ENCODE results near the gene MAN1A2. TPM values are rescaled to one million over a fixed set of nuclear protein-coding genes. Genes with fewer than 3 reads are reported as not detected.

Gene MAN1A2
- polyA plus RNA-seq, 3 donors, result 4.0 to 10.5 (median 7.2) TPM

DNA sequence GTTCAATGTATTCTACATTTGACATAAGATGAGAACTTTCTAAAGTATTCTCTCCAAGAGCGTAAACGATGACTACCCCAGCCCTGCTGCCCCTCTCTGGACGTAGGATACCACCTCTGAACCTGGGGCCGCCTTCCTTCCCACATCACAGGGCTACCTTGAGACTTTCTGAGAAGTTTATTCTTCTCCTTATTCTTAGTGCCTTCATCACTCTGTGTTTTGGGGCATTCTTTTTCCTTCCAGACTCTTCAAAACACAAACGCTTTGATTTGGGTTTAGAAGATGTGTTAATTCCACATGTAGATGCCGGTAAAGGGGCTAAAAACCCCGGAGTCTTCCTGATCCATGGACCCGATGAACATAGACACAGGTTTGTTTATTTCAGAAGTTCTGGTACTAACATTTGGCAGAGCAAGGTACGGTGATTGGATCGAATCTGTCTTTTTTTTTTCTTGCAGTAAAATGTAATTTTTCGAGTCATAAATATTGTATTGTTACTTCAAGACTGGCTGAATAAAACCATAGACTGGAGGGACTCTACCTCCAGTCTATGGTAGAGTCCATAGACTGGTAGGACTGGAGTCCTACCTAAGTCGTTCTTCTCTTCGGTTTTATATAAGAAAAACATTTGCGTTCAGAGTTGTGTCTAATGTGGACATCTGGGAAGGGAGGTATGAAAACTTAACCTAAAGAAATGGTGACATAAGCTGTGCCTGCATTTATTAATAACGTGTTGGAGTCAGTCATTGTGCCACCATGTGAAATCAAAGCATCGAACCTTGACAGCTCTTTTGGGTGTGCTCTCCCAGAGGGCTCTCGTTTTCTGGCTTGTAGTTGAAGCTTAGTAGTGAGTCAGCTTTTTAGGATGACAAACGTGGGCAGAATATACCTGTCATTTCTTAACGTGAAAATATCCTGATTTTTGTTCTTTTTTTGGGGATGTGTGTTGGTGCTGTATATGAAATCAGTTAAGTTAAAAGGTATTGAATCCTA lies 1.2 kb downstream of the MAN1A2 start:
- Histone ChIP-seq H3K4me3 (replicated peaks in 1 of 3; ENCODE audit: low read depth in 2 of 3, low read length in 3 of 3) (peak overlapping the region; percentile 79 to 90 (median 84)), H3K9me3 (replicated peaks in 1 of 2; ENCODE audit: control insufficient read depth in 1 of 2, insufficient read depth in 1 of 2, low read length in 2 of 2) (no peaks in the 10 kb centered on the region), H3K4me2 (replicated peaks; ENCODE audit: extremely low read depth, low read length, poor library complexity, severe bottlenecking) (peak overlapping the region; percentile 79), H3K27me3 (ENCODE audit: control insufficient read depth in 2 of 2, insufficient read depth in 2 of 2, low read length in 2 of 2) (no peaks in the 10 kb centered on the region), H3K36me3 (replicated peaks in 1 of 2; ENCODE audit: control insufficient read depth in 1 of 2, insufficient read depth in 2 of 2, low read length in 2 of 2) (no peaks in the 10 kb centered on the region), H4K20me1 (ENCODE audit: insufficient read depth, low read length) (peaks cover 21% of the 10 kb centered on the region), H2AFZ (ENCODE audit: insufficient read depth, low read depth, low read length, poor library complexity, severe bottlenecking) (peak overlapping the region; percentile 92), H3K9ac (ENCODE audit: insufficient read depth, low read length, poor library complexity, severe bottlenecking) (peak overlapping the region; percentile 89), H3K4me1 (ENCODE audit: control insufficient read depth in 1 of 2, insufficient read depth in 2 of 2, low read length in 2 of 2) (peaks cover 33 to 50% of the 10 kb centered on the region in 2 donors), H3K79me2 (ENCODE audit: insufficient read depth, low read length) (peaks cover 71% of the 10 kb centered on the region), H3K27ac (ENCODE audit: low read depth in 1 of 2, low read length in 2 of 2) (peak overlapping the region in 1 of 2 donors; percentile 90)
- H3K27me3 Mint-ChIP-seq (ENCODE audit: low read depth in 3 of 3), result peaks cover 0 to 4% (median 0%) of the 10 kb centered on the region in 3 donors
- WGBS (ENCODE audit: insufficient coverage), result 11% methylated on average over 13 of the region's 19 CpGs
- peak overlapping the region in 4 of 7 donors; percentile 77 to 90 (median 88) for H3K27ac Mint-ChIP-seq
- no peak for TF ChIP-seq CTCF (IDR thresholded peaks at IDR 0.05)
- no peaks in the 10 kb centered on the region for H3K36me3 Mint-ChIP-seq
- no peaks in the 10 kb centered on the region for H3K9me3 Mint-ChIP-seq
- DNase-seq, result peak in 1 of 3 donors; percentile 15
- intact Hi-C loops (cut with micrococcal nuclease), result loop anchor here in 1 of 2 donors (5.0 kb wide), 1 partner anchor 246 kb away; the partner anchor contains the start of gene TRIM45
- peaks cover 59% of the 10 kb centered on the region for H3K4me1 Mint-ChIP-seq
- peak overlapping the region; percentile 96 to 98 for H3K4me3 Mint-ChIP-seq

DNA sequence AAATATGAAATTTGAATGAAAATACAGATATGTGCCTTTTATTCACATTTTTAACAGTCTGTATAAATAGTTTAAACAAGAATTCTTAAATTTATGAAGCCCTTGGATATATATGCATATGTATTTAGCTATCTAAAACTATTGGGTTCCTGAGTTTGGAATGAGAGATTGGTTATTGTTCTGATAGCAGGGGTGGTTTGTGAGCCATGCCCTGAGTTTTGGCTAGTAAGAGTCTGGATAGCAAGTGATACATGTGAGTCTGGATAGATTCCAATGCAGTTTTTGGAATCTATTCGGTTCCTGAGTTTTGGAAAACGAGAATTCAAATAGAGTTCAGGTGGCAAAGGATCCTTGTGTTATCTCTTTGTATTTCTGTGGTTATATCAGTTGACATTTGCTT lies 2.8 kb downstream of the MAN1A2 start:
- no peaks in the 10 kb centered on the region for H3K9me3 Mint-ChIP-seq
- Histone ChIP-seq H3K4me3 (replicated peaks in 1 of 3; ENCODE audit: low read depth in 2 of 3, low read length in 3 of 3) (peak overlapping the region in 1 of 3 experiments; percentile 3), H4K20me1 (ENCODE audit: insufficient read depth, low read length) (peaks cover 32% of the 10 kb centered on the region), H3K9me3 (replicated peaks in 1 of 2; ENCODE audit: control insufficient read depth in 1 of 2, insufficient read depth in 1 of 2, low read length in 2 of 2) (no peaks in the 10 kb centered on the region), H3K4me1 (ENCODE audit: control insufficient read depth in 1 of 2, insufficient read depth in 2 of 2, low read length in 2 of 2) (peaks cover 33 to 52% of the 10 kb centered on the region in 2 donors), H3K9ac (ENCODE audit: insufficient read depth, low read length, poor library complexity, severe bottlenecking) (no peak overlapping the region), H2AFZ (ENCODE audit: insufficient read depth, low read depth, low read length, poor library complexity, severe bottlenecking) (no peak overlapping the region), H3K36me3 (replicated peaks in 1 of 2; ENCODE audit: control insufficient read depth in 1 of 2, insufficient read depth in 2 of 2, low read length in 2 of 2) (no peaks in the 10 kb centered on the region), H3K27ac (ENCODE audit: low read depth in 1 of 2, low read length in 2 of 2) (no peak overlapping the region), H3K27me3 (ENCODE audit: control insufficient read depth in 2 of 2, insufficient read depth in 2 of 2, low read length in 2 of 2) (no peaks in the 10 kb centered on the region), H3K4me2 (replicated peaks; ENCODE audit: extremely low read depth, low read length, poor library complexity, severe bottlenecking) (peak overlapping the region; percentile 79), H3K79me2 (ENCODE audit: insufficient read depth, low read length) (peaks cover 85% of the 10 kb centered on the region)
- intact Hi-C loops (cut with micrococcal nuclease), result no loop called here
- H3K27me3 Mint-ChIP-seq (ENCODE audit: low read depth in 3 of 3), result peaks cover 0 to 4% (median 0%) of the 10 kb centered on the region in 3 donors
- H3K36me3 Mint-ChIP-seq, result no peaks in the 10 kb centered on the region
- peak overlapping the region in 1 of 7 donors; percentile 41 for H3K27ac Mint-ChIP-seq
- H3K4me1 Mint-ChIP-seq, result peaks cover 64% of the 10 kb centered on the region
- DNase-seq, result no peak
- H3K4me3 Mint-ChIP-seq, result peak overlapping the region; percentile 0 to 73
- no peak for TF ChIP-seq CTCF (IDR thresholded peaks at IDR 0.05)
- WGBS (ENCODE audit: insufficient coverage), result 86% methylated on average over 1 of the region's 2 CpGs
